LNCAP (cell line): ENCODE measurements around the gene DCDC2B.

Experiments used
- TF ChIP-seq, protein P1 (sequence below): fragments of 450-650 bp; IDR thresholded peaks from 2 replicates; pipeline ENCODE4 v1.5.1; 2017; ENCODE audit warnings: mild to moderate bottlenecking

The DCDC2B gene

DNA sequence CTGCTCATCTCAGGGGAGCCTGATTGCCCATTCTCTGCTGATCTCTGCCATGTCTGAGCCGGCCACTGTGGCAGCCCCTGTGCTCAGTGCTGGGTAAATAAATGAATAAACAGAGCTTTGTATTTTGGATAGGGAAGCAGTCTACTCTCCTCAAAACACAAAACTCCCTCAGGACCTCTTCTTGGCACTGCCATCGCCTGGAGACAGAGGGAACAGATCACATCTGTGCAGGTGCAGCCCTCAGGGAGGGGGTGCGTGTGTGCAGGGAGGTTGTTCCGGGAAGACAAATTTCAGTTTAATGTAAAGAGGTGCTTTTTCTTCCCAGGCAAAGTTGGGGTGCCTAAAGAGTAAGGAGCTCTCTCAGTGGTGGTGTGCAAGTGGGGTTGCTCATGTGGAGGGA is 30.4 kb downstream of the DCDC2B start:
- TF ChIP-seq, protein P1, sequence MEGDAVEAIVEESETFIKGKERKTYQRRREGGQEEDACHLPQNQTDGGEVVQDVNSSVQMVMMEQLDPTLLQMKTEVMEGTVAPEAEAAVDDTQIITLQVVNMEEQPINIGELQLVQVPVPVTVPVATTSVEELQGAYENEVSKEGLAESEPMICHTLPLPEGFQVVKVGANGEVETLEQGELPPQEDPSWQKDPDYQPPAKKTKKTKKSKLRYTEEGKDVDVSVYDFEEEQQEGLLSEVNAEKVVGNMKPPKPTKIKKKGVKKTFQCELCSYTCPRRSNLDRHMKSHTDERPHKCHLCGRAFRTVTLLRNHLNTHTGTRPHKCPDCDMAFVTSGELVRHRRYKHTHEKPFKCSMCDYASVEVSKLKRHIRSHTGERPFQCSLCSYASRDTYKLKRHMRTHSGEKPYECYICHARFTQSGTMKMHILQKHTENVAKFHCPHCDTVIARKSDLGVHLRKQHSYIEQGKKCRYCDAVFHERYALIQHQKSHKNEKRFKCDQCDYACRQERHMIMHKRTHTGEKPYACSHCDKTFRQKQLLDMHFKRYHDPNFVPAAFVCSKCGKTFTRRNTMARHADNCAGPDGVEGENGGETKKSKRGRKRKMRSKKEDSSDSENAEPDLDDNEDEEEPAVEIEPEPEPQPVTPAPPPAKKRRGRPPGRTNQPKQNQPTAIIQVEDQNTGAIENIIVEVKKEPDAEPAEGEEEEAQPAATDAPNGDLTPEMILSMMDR = no peak

DNA sequence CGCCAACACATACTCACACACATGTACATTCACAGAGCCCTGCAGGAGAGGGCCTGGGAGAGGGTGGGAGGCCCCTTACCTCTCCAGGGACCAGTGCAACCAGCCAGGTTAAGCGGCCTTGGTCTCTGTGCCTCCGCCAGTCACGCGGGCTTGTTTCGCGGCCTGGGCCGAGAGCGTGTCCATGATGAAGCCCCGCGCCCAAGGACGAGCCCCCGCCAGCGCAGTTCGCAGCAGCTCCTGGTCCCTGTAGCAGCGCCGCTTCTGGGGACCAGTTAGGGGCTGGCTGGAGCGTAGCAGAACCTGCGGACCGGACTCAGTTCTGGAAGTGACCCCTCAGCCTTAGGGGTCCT is 30.9 kb downstream of the DCDC2B start:
- TF ChIP-seq, protein P1 = no peak

DNA sequence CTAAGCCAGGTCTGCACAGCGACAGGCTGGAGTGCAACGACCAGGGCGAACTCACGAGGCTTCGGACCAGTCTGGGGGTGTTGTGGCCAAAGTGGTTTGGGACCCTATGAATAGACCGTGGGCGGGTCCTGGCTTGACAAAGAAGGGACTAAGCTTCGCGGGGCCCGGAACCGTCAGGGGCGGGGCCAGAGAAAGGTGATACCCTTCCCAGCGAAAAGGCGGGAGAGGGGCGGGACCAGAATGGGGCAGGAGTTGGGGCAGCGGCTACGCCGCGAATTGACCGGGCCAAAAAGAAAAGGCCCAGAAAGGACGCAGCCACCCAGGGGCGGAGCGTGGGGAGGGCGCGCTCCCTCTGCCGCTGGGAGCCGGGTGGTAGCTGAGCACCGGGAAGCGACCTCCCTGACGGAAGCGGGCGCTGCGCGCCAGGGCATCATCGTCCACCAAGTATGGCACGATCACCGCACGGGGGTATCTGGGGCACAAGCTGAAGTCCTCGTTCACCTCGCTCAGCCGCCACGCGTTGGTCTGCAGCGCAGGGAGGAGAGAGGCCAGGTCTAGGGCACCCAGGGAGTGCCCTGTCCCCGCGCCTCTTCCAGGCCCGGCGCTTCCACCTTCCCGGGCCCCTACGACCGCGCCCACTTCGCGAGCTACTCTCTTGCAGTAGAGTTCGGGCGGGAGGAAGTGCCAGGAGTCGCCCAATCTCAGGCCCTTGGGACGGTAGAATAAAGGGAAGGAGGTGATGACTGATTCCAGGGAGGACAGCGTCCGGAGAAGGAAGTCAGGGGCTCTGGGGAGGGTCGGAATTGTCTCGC is 31.5 kb downstream of the DCDC2B start:
- TF ChIP-seq, protein P1 = no peak; the same call in 1 of the 2 replicates

DNA sequence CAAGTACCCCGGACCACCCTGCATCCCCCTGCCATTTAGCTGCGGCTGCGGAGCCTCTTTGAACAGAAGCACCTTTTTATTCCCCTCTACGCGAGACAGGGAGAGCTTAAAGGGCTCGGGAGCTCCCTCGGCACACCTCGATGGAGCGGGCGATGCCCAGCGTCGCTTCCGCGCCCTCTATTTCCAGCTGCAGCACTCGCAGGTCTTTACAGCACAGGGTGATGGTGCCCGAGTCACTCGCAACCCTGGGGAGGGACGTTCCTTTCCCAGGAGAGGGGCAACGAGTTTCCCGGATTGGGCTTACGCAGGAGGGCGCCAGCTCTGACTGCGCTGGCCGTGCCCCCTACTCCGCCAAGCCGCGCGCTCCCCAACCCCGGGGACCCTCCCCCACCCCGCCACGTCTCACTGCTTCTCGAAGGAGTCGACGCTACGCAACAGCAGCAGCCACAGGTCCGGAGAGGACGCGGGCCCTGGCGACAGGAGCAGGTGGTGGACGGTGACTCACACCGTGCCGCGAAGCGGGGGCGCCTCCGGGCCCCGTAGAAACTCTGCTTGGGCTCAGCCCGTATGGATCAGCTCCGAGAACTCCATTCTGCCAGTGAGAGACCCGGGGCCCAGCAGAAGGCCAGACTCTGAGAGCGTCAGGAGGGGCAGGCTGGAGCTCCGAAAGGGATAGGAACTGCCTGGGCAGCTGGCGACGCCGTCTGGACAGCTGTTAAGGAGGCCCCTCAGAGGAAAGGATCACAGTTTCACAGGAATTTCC is 32.3 kb downstream of the DCDC2B start:
- TF ChIP-seq, protein P1 = no peak

DNA sequence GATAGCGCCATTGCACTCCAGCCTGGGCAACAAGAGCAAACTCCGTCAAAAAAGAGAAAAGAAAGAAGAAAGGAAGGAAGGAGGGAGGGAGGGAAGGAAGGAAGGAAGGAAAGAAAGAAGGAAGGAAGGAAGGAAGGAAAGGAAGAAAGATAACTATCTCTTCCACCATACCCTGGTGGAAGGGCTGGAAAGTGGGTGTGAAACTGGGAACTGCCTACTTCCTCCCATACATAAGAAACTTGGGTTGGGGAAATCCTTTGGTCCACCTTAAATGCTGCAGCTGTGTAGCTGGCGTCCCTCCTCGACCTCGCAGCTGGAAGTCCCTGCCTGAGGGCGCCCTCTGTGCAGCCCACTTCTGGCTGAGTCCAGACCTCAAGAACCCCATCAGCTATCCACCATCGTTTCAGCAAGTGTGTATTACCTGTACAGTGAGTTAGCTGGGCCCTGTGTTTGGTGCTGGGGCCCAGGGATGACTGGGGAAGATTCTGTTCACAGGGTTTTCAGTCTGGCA is 33.5 kb downstream of the DCDC2B start:
- TF ChIP-seq, protein P1 = no peak

DNA sequence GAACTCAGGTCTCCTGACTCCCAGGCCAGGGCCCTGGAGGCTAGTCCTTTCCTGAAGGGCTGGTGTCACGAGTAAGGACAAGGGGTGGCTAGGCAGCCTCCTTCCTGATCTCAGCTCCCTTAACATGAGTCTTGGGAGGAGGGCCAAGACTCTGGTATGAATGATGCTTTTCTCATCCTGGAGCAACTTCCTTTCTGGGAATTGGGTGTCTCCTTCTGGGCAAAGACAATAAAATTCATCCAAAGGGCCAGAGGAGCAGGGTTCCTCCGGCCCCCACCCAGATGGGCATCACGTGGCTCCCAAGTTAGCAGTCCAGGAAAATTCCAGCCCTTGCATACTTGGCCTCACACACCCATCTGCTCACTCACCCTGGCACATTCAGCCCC is 38.0 kb downstream of the DCDC2B start, which contains the start of gene FAM167B:
TSS of gene FAM167B (plus strand) at position 335 of the 386 bp plus-strand sequence. CDS start 200 bp downstream, outside the sequence.
- TF ChIP-seq, protein P1 = no peak

DNA sequence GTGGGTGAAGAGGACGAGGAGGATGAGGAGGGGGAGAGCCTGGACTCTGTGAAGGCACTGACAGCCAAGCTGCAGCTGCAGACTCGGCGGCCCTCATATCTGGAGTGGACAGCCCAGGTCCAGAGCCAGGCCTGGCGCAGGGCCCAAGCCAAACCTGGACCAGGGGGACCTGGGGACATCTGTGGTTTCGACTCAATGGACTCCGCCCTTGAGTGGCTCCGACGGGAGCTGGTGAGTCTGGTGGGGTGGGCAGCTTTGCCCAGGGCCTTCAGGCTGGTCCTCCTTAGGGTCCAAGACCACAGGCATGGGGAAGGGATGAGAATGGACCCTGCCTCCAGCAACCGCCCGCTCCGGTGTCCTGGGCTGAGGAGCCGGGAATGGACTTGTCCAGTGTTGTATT is 38.6 kb downstream of the DCDC2B start:
- TF ChIP-seq, protein P1 = no peak
